Adrenal gland (tissue), 12 donors: ENCODE data around the gene SQOR. TPM values are rescaled to one million over a fixed set of nuclear protein-coding genes. Genes with fewer than 3 reads are reported as not detected.

Experiments
- DNase-seq, 7 donors: peaks; one replicate each; pipeline ENCODE4 v3.0.0-alpha.2; 2019 to 2020
- H3K27ac ChIP-seq, 5 donors: fragments of 200-600 bp; sonication (generic) in 4 of 5; 1 replicate in 3 of 5; 2 replicates in 2 of 5; pipeline versions ENCODE4 v1.5.1 to v1.8.0; 2016 to 2020; ENCODE audit warnings: mild to moderate bottlenecking in 1 of 5
- H3K27me3 ChIP-seq: fragments of 200-600 bp; 2 replicates; pipeline ENCODE4 v1.8.0; 2021
- H3K36me3 ChIP-seq, 2 donors: fragments of 200-600 bp; replicated peaks in 1 of 2; 1 replicate in 1 of 2; 2 replicates in 1 of 2; pipeline versions ENCODE4 v1.5.1 to v1.8.0; 2018 to 2022
- H3K4me1 ChIP-seq, 2 donors: fragments of 200-600 bp; replicated peaks in 1 of 2; 1 replicate in 1 of 2; 2 replicates in 1 of 2; pipeline versions ENCODE4 v1.5.1 to v1.8.0; 2018 to 2021
- H3K4me3 ChIP-seq, 4 donors: fragments of 200-600 bp; sonication (generic) in 3 of 4; one replicate each; pipeline ENCODE4 v1.5.1; 2016 to 2018
- H3K9me3 ChIP-seq, 3 donors: fragments of 200-600 bp; sonication (generic) in 1 of 3; replicated peaks in 1 of 3; 1 replicate in 2 of 3; 2 replicates in 1 of 3; pipeline versions ENCODE4 v1.5.1 to v1.8.0; 2016 to 2021
- CTCF ChIP-seq, 6 experiments: fragments of 450-650 bp in 4 of 6; fragments of 200-600 bp in 2 of 6; sonication (generic) in 1 of 6; IDR thresholded peaks; 1 replicate in 5 of 6; 2 replicates in 1 of 6; pipeline versions ENCODE4 v1.5.1 to v1.8.0; 2016 to 2021; ENCODE audit warnings: antibody characterized with exemption in 6 of 6, mild to moderate bottlenecking in 2 of 6, moderate library complexity in 1 of 6
- POLR2A ChIP-seq, 2 donors: fragments of 450-650 bp; IDR thresholded peaks; one replicate each; pipeline ENCODE4 v1.6.1; 2017; ENCODE audit warnings: antibody characterized with exemption in 2 of 2, mild to moderate bottlenecking in 2 of 2, moderate library complexity in 1 of 2
- WGBS, 4 donors: extraction: QIAGEN DNeasy Blood & Tissue Kit in 2 of 4; methylation state at CpG; one replicate each; pipeline versions ENCODE4 v1.1.5 to v1.1.7; 2013 to 2017; 5-methylcytosine and 5-hydroxymethylcytosine counted together
- intact Hi-C, 2 donors: fragments of 100-400 bp; cut with DNase I; formaldehyde crosslinking; loops; one replicate each; pipeline versions ENCODE4 v1.14.1 to v1.15.0; 2022 to 2023
- polyA plus RNA-seq, 3 donors: library from polyadenylated mRNA; stranded (reverse); fragments of 200-250 nt in 2 of 3; fragments of 350-450 nt in 1 of 3; fragmentation: Illumina TruSeq in 1 of 3; extraction: RNeasy Lipid Tissue Mini Kit (QIAGEN cat#74804) in 1 of 3; gene quantifications; one replicate each; pipeline ENCODE4 v1.2.3, GENCODE V29; 2013 to 2014
- small RNA-seq, 2 donors: library from RNA; depleted of rRNA; stranded (forward); fragments of <200 nt; gene quantifications; one replicate each; pipeline ENCODE3, GENCODE V24; 2016
- total RNA-seq, 9 donors: library from RNA; depleted of rRNA in 4 of 9; stranded (reverse); fragments of >200 nt in 4 of 9; fragments of 120-200 nt in 1 of 9; fragmentation: NEBNext Ultra II Directional in 1 of 9; extraction: Animal tissue kit (Norgen Biotek cat#: 25700) in 1 of 9; gene quantifications; one replicate each; pipeline versions ENCODE4 v1.1.0 to v1.2.4, GENCODE V29; 2013 to 2023
- donor health status: healthy with polysubstance abuse.
- donor health status: Bipolar disorder and iron deficiency.
- donor health status: DM: yes; HTN: yes; CAD: no.
- donor health status: DM: no; HTN: no; CAD: no.
- donor health status: DM: no; HTN: no; CAD: no.
- donor health status: DM: yes; HTN: yes; CAD: no.

The SQOR gene
- total and polyA plus RNA-seq, 12 donors = 2.9 to 92.7 (median 33.0) TPM

GRCh38 chr15:45734260-45734711 lies 99.5 kb downstream of the SQOR start:
- no peak for TF ChIP-seq POLR2A (IDR thresholded peaks at IDR 0.05)
- no peak for TF ChIP-seq CTCF (IDR thresholded peaks at IDR 0.05)
- 47 to 59% (median 54%) methylated on average over 5 of the region's 5 CpGs for WGBS, 4 donors
- Histone ChIP-seq H3K4me3 (no peak overlapping the region), H3K4me1 (peaks cover 0 to 3% of the 10 kb centered on the region in 2 donors), H3K9me3 (no peaks in the 10 kb centered on the region), H3K27ac (no peak overlapping the region), H3K27me3 (no peaks in the 10 kb centered on the region), H3K36me3 (no peaks in the 10 kb centered on the region)
- intact Hi-C loops = no loop called here
- DNase-seq = no peak

Small RNA genes lying within 50 kb of the gene (small RNA-seq; reads per million reads assigned to genes)
- gene RF00019 = 0 reads per million in 2 donors

Other genes starting within 250 kb of the SQOR start
- gene SLC30A4, start 112.3 kb upstream of the SQOR start, total RNA-seq = 10 to 100 TPM in 1 of 9 donors, 1 to 10 TPM in 8; 4.7 to 10.6 (median 6.9) TPM
- 1 to 10 TPM; 1.5 to 3.8 (median 1.9) TPM for gene SLC30A4, start 112.3 kb upstream of the SQOR start, polyA plus RNA-seq
- gene BLOC1S6, start 47.6 kb upstream of the SQOR start, total RNA-seq = 10 to 100 TPM; 38.8 to 87.1 (median 54.2) TPM
- 10 to 100 TPM in 2 of 3 donors, 1 to 10 TPM in 1; 9.9 to 63.7 (median 18.9) TPM for gene BLOC1S6, start 47.6 kb upstream of the SQOR start, polyA plus RNA-seq